Astrocyte (in vitro differentiated cells and primary cell): ENCODE results near the gene STAT1. TPM values are rescaled to one million over a fixed set of nuclear protein-coding genes. Genes with fewer than 3 reads are reported as not detected.

Experiments
- DNase-seq: peaks from one replicate; pipeline ENCODE4 v3.0.0-alpha.2; 2010; ENCODE audit warnings: low read depth
- FAIRE-seq: peaks from 2 replicates; lab custom pipeline; 2011; peaks lifted over from hg19 to GRCh38; lab: Jason Lieb, UNC
- H2AFZ ChIP-seq: 2 replicates; pipeline ENCODE4 v1.6.0; 2012; ENCODE audit warnings: low read depth, low read length, inconsistent platforms
- H3K27ac ChIP-seq: 2 replicates; pipeline ENCODE4 v1.5.1; 2011; ENCODE audit warnings: low read depth, low read length, inconsistent platforms
- H3K27me3 ChIP-seq: 2 replicates; pipeline ENCODE4 v1.6.0; 2011; ENCODE audit warnings: low read length, inconsistent platforms; ENCODE audit not compliant: insufficient read depth
- H3K36me3 ChIP-seq: 2 replicates; pipeline ENCODE4 v1.5.1; 2011; ENCODE audit warnings: low read length, inconsistent platforms; ENCODE audit not compliant: insufficient read depth
- H3K4me1 ChIP-seq: 2 replicates; pipeline ENCODE4 v1.5.1; 2011; ENCODE audit warnings: low read length, inconsistent platforms; ENCODE audit not compliant: insufficient read depth
- H3K4me2 ChIP-seq: 2 replicates; pipeline ENCODE4 v1.6.0; 2012; ENCODE audit warnings: low read length, inconsistent platforms
- H3K4me3 ChIP-seq: 2 replicates; pipeline ENCODE4 v1.5.1; 2011; ENCODE audit warnings: low read depth, mild to moderate bottlenecking, low read length, inconsistent platforms; ENCODE audit not compliant: insufficient read depth
- H3K79me2 ChIP-seq: 2 replicates; pipeline ENCODE4 v1.6.0; 2012; ENCODE audit warnings: mild to moderate bottlenecking, low read length, inconsistent platforms; ENCODE audit not compliant: insufficient read depth
- H3K9ac ChIP-seq: 2 replicates; pipeline ENCODE4 v1.6.0; 2012; ENCODE audit warnings: mild to moderate bottlenecking, low read length, inconsistent platforms
- H3K9me3 ChIP-seq: 2 replicates; pipeline ENCODE4 v1.5.1; 2012; ENCODE audit warnings: low read depth, mild to moderate bottlenecking, low read length, inconsistent platforms; ENCODE audit not compliant: insufficient read depth
- H4K20me1 ChIP-seq: 2 replicates; pipeline ENCODE4 v1.6.0; 2012; ENCODE audit warnings: low read length, inconsistent platforms; ENCODE audit not compliant: insufficient read depth
- H3K27ac Mint-ChIP-seq: one replicate; pipeline ENCODE4 v1.8.0; 2021; ENCODE audit warnings: mild to moderate bottlenecking, mixed read lengths; ENCODE audit not compliant: unreplicated experiment
- H3K27me3 Mint-ChIP-seq: one replicate; pipeline ENCODE4 v1.8.0; 2021; ENCODE audit warnings: low read depth, mixed read lengths; ENCODE audit not compliant: unreplicated experiment
- H3K36me3 Mint-ChIP-seq: one replicate; pipeline ENCODE4 v1.8.0; 2021; ENCODE audit warnings: low read depth, mixed read lengths; ENCODE audit not compliant: unreplicated experiment
- H3K4me1 Mint-ChIP-seq: one replicate; pipeline ENCODE4 v1.8.0; 2021; ENCODE audit warnings: low read depth, mixed read lengths; ENCODE audit not compliant: unreplicated experiment
- H3K4me3 Mint-ChIP-seq: one replicate; pipeline ENCODE4 v1.8.0; 2021; ENCODE audit warnings: mild to moderate bottlenecking, moderate library complexity, mixed read lengths; ENCODE audit not compliant: unreplicated experiment
- H3K9me3 Mint-ChIP-seq: one replicate; pipeline ENCODE4 v1.8.0; 2021; ENCODE audit warnings: mild to moderate bottlenecking, mixed read lengths; ENCODE audit not compliant: unreplicated experiment
- EZH2 ChIP-seq: IDR thresholded peaks from 2 replicates; pipeline ENCODE4 v1.6.1; 2012; ENCODE audit warnings: mild to moderate bottlenecking, low read length, inconsistent platforms; ENCODE audit not compliant: insufficient read depth
- total RNA-seq: library from RNA; stranded (reverse); gene quantifications from 2 replicates; pipeline ENCODE4 v1.2.1, GENCODE V29; 2021
- TF ChIP-seq, protein P1 (sequence below): IDR thresholded peaks from 2 replicates; pipeline ENCODE4 v1.5.1; 2011; ENCODE audit warnings: low read depth, mild to moderate bottlenecking, inconsistent platforms, low read length, moderate library complexity; ENCODE audit not compliant: insufficient read depth

STAT1 gene
- total RNA-seq, 1 donor from 2014 or later: 377 TPM

DNA sequence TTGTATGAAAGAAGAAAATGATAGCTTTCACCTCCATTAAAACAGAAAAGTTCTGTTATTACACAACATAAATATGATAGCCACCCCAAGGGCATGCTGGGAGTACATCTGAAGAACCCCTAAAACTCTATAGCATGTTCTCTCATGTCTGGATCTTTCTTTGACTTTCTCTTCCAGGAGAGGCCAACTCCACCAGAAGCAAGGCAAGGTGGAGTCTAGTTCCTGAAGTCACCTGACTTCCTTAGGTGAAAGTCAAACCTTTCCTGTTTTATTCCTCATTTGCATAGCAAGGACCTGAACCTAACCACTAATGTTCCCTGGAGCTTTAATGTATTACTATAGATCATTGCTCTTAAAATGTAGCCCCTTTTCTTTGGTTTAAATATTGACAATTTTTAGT lies 5.7 kb downstream of the STAT1 start:
- peaks cover 22% of the 10 kb centered on the region for H4K20me1 ChIP-seq
- H3K79me2 ChIP-seq: peaks cover 26% of the 10 kb centered on the region
- H3K36me3 Mint-ChIP-seq: peaks cover 49% of the 10 kb centered on the region
- peaks cover 27% of the 10 kb centered on the region for H3K4me1 Mint-ChIP-seq
- H3K9me3 ChIP-seq: no peaks in the 10 kb centered on the region
- FAIRE-seq: no peak
- H3K4me1 ChIP-seq: peaks cover 8% of the 10 kb centered on the region
- H3K27ac ChIP-seq: no peak overlapping the region
- peaks cover 3% of the 10 kb centered on the region for H3K9me3 Mint-ChIP-seq
- TF ChIP-seq, protein P1, sequence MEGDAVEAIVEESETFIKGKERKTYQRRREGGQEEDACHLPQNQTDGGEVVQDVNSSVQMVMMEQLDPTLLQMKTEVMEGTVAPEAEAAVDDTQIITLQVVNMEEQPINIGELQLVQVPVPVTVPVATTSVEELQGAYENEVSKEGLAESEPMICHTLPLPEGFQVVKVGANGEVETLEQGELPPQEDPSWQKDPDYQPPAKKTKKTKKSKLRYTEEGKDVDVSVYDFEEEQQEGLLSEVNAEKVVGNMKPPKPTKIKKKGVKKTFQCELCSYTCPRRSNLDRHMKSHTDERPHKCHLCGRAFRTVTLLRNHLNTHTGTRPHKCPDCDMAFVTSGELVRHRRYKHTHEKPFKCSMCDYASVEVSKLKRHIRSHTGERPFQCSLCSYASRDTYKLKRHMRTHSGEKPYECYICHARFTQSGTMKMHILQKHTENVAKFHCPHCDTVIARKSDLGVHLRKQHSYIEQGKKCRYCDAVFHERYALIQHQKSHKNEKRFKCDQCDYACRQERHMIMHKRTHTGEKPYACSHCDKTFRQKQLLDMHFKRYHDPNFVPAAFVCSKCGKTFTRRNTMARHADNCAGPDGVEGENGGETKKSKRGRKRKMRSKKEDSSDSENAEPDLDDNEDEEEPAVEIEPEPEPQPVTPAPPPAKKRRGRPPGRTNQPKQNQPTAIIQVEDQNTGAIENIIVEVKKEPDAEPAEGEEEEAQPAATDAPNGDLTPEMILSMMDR: no peak
- TF ChIP-seq EZH2: no peak
- H3K27ac Mint-ChIP-seq: peak overlapping the region; percentile 8
- H3K36me3 ChIP-seq: peaks cover 38% of the 10 kb centered on the region
- H3K4me3 Mint-ChIP-seq: peak overlapping the region; percentile 71
- no peak for DNase-seq
- no peak overlapping the region for H3K4me3 ChIP-seq
- no peaks in the 10 kb centered on the region for H3K27me3 Mint-ChIP-seq
- H3K27me3 ChIP-seq: no peaks in the 10 kb centered on the region
- no peak overlapping the region for H3K4me2 ChIP-seq
- no peak overlapping the region for H2AFZ ChIP-seq
- no peak overlapping the region for H3K9ac ChIP-seq

DNA sequence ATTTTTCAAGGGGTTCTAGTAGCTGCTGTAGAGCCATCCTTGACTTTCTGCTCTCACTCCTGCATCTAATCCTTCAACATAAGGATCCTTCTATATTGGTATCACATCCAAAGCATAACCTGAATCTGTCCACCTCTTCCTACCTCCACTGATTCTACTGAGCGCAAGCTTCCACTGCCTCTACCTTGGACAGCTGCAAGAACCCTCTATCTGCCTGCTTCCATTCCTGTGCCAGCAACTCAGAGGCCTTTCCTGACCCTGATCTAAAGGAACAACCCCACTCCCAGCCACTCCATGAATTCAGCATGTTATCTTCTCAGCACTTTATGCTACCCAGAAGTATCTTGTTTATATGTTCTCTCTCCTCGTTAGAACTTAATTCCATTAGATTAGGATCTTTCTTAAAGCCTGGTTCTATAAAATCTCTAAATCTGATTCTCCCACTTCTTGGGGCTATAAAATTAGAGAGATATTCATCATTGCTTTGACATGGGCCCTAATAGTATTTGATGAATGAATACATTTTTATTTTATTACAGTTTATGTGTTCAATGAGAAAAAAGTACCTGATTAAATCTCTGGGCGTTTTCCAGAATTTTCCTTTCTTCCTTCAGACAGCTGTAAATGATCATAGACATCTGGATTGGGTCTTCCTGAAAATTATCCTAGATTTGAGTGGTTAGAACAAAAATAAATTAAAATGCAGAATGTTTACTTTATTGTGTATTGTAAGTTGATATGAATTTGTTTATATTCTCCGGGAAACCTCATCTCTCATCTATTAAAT lies 6.8 kb downstream of the STAT1 start:
- peak overlapping the region; percentile 40 for H3K4me3 Mint-ChIP-seq
- TF ChIP-seq, protein P1: no peak
- TF ChIP-seq EZH2: no peak
- H3K27ac Mint-ChIP-seq: no peak overlapping the region
- H3K9me3 ChIP-seq: no peaks in the 10 kb centered on the region
- no peak overlapping the region for H3K4me3 ChIP-seq
- H3K79me2 ChIP-seq: peaks cover 16% of the 10 kb centered on the region
- H3K36me3 Mint-ChIP-seq: peaks cover 52% of the 10 kb centered on the region
- H3K36me3 ChIP-seq: peaks cover 42% of the 10 kb centered on the region
- DNase-seq (no peak), FAIRE-seq (no peak)
- H2AFZ ChIP-seq: no peak overlapping the region
- no peaks in the 10 kb centered on the region for H3K27me3 Mint-ChIP-seq
- peaks cover 3% of the 10 kb centered on the region for H3K4me1 ChIP-seq
- peaks cover 3% of the 10 kb centered on the region for H3K9me3 Mint-ChIP-seq
- H3K27ac ChIP-seq: no peak overlapping the region
- peaks cover 28% of the 10 kb centered on the region for H3K4me1 Mint-ChIP-seq
- H4K20me1 ChIP-seq: peaks cover 13% of the 10 kb centered on the region
- no peaks in the 10 kb centered on the region for H3K27me3 ChIP-seq
- no peak overlapping the region for H3K9ac ChIP-seq
- no peak overlapping the region for H3K4me2 ChIP-seq

DNA sequence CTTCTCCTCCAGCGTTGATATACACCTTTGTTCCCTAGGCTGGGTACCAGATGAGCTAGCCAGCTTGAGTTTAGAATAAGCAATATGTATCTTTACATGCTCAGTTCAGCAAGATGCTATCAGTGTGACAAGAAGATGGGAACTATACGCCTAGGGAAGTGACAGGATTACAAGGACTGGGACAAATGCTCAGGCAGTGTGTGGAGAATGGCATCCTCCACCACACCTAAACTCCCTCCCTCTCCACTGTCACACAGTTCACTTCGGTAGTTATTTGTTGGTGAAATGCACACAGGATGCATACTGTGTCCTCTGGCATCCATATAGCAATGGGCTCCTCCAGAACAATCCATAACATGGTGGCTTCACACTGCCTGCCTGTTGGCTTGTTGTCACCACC lies 7.7 kb downstream of the STAT1 start:
- Mint-ChIP-seq H3K9me3 (peaks cover 3% of the 10 kb centered on the region), H3K4me1 (peaks cover 31% of the 10 kb centered on the region), H3K4me3 (no peak overlapping the region), H3K27ac (no peak overlapping the region), H3K36me3 (peaks cover 50% of the 10 kb centered on the region), H3K27me3 (no peaks in the 10 kb centered on the region)
- H3K4me1 ChIP-seq: peaks cover 3% of the 10 kb centered on the region
- TF ChIP-seq EZH2: no peak
- TF ChIP-seq, protein P1: no peak
- H3K4me3 ChIP-seq: no peak overlapping the region
- no peak overlapping the region for H3K27ac ChIP-seq
- H3K27me3 ChIP-seq: no peaks in the 10 kb centered on the region
- H3K79me2 ChIP-seq: peaks cover 7% of the 10 kb centered on the region
- DNase-seq: no peak
- H3K9ac ChIP-seq: no peak overlapping the region
- H3K36me3 ChIP-seq: peaks cover 42% of the 10 kb centered on the region
- H3K9me3 ChIP-seq: no peaks in the 10 kb centered on the region
- H2AFZ ChIP-seq: no peak overlapping the region
- no peak overlapping the region for H3K4me2 ChIP-seq
- peaks cover 5% of the 10 kb centered on the region for H4K20me1 ChIP-seq
- FAIRE-seq: no peak
